Immature natural killer cell (primary cell): ENCODE measurements around the gene FAF2. TPM values are rescaled to one million over a fixed set of nuclear protein-coding genes. Genes with fewer than 3 reads are reported as not detected.
A peak's percentile ranks its signal among the peaks of the same experiment; 100 is the strongest.

Experiments used
- DNase-seq, 3 donors: peaks; one replicate each; pipeline ENCODE4 v3.0.0; 2022; ENCODE audit warnings: mixed read lengths in 1 of 3
- H3K27ac Mint-ChIP-seq, 6 donors: one replicate each; pipeline ENCODE4 v1.8.0; 2020; ENCODE audit warnings: mixed read lengths in 6 of 6, mild to moderate bottlenecking in 5 of 6, inconsistent platforms in 4 of 6, moderate library complexity in 3 of 6
- H3K27me3 Mint-ChIP-seq, 3 donors: one replicate each; pipeline ENCODE4 v1.8.0; 2020 to 2021; ENCODE audit warnings: low read depth in 3 of 3, mild to moderate bottlenecking in 3 of 3, mixed read lengths in 3 of 3, moderate library complexity in 3 of 3, inconsistent platforms in 1 of 3
- H3K36me3 Mint-ChIP-seq, 3 donors: one replicate each; pipeline ENCODE4 v1.8.0; 2020; ENCODE audit warnings: mixed read lengths in 3 of 3, inconsistent platforms in 2 of 3, mild to moderate bottlenecking in 2 of 3
- H3K4me1 Mint-ChIP-seq, 2 donors: one replicate each; pipeline ENCODE4 v1.8.0; 2020; ENCODE audit warnings: inconsistent platforms in 2 of 2, mild to moderate bottlenecking in 2 of 2, mixed read lengths in 2 of 2, moderate library complexity in 1 of 2
- H3K4me3 Mint-ChIP-seq, 5 donors: one replicate each; pipeline ENCODE4 v1.8.0; 2020; ENCODE audit warnings: mild to moderate bottlenecking in 5 of 5, mixed read lengths in 5 of 5, inconsistent platforms in 3 of 5, moderate library complexity in 3 of 5
- H3K9me3 Mint-ChIP-seq, 6 donors: one replicate each; pipeline ENCODE4 v1.8.0; 2020; ENCODE audit warnings: mild to moderate bottlenecking in 6 of 6, mixed read lengths in 6 of 6, inconsistent platforms in 4 of 6, moderate library complexity in 3 of 6
- polyA plus RNA-seq, 3 donors: library from polyadenylated mRNA; unstranded; fragments of 300-500 nt; fragmentation: Illumina TruSeq; gene quantifications; one replicate each; pipeline ENCODE4 v1.2.3, GENCODE V29; 2021

FAF2 gene
- polyA plus RNA-seq, 3 donors from 2014 or later = 9.0 to 17.6 (median 17.0) TPM

- H3K4me3 Mint-ChIP-seq = peak overlapping the region; percentile 96 to 99 (median 98)
- DNase-seq = no peak
- H3K27ac Mint-ChIP-seq = peak overlapping the region; percentile 99 to 100 (median 100)
- H3K36me3 Mint-ChIP-seq = peaks cover 0 to 3% (median 3%) of the 10 kb centered on the region in 3 donors
- peaks cover 0 to 4% (median 0%) of the 10 kb centered on the region in 6 donors for H3K9me3 Mint-ChIP-seq
- peaks cover 19 to 26% (median 21%) of the 10 kb centered on the region in 3 donors for H3K27me3 Mint-ChIP-seq
- H3K4me1 Mint-ChIP-seq = peaks cover 32 to 47% of the 10 kb centered on the region in 2 donors
Measured at GRCh38 chr5:176447591-176447977, 601 bp upstream of the FAF2 start.

DNA sequence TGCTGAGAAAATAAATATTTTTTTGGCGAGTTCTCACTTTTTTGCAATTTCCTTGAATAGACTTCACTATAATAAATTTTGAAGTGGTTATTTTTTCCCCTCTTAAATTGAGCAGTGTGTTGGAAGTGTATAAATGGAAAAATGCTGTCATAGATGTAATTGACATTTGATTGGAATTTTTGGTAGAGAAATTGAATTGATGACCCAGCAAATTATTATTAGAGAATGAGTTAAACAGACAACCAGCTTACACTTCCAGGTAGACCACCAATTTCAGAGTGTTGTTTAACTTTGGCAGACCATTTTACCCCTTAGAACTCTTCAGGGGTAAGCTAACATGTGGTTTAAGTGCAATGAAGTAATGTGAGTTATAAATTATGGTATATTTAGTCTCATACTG is 1.9 kb downstream of the FAF2 start:
- H3K27ac Mint-ChIP-seq = peak overlapping the region; percentile 4 to 100 (median 72)
- peak overlapping the region in 2 of 5 donors; percentile 8 to 51 for H3K4me3 Mint-ChIP-seq
- H3K4me1 Mint-ChIP-seq = peaks cover 33 to 55% of the 10 kb centered on the region in 2 donors

DNA sequence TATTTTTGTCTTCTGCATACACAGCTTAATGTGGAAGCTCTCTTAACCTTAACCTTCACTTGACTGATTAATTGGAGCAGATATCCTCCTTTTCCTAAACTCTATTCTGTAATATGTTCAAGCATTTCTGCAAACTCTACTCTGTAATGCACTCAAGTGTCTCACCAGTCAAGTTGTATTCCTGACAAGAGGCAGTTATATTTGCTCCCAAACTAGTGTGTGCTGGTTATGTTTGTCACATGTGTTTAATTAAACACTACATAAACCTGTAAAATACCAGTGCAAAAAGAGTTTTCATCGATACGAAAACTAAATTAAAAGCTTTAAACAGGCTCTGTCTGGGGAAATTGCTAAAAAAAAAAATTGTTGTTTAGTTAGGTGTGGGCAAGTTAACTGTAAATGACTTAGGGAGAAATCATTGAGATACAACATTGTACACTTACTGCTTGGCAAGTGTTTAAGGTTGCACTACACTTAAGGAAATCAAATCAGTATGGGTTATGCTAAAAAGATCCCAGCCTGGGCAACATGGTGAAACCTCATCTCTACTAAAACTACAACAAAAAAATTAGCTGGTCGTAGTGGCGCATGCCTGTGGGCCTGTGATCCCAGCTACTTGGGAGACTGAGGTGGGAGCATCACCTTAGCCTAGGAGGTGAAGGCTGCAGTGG is 6.7 kb downstream of the FAF2 start:
- Mint-ChIP-seq H3K4me1 (peaks cover 21 to 48% of the 10 kb centered on the region in 2 donors), H3K4me3 (no peak overlapping the region), H3K27ac (peak overlapping the region in 1 of 6 donors; percentile 69)

More for the DNA sequence above, 1.9 kb downstream of the FAF2 start:
- peaks cover 0 to 4% (median 0%) of the 10 kb centered on the region in 6 donors for H3K9me3 Mint-ChIP-seq
- H3K27me3 Mint-ChIP-seq = peaks cover 19 to 26% (median 21%) of the 10 kb centered on the region in 3 donors
- peaks cover 3 to 12% (median 4%) of the 10 kb centered on the region in 3 donors for H3K36me3 Mint-ChIP-seq
- DNase-seq = no peak

DNA sequence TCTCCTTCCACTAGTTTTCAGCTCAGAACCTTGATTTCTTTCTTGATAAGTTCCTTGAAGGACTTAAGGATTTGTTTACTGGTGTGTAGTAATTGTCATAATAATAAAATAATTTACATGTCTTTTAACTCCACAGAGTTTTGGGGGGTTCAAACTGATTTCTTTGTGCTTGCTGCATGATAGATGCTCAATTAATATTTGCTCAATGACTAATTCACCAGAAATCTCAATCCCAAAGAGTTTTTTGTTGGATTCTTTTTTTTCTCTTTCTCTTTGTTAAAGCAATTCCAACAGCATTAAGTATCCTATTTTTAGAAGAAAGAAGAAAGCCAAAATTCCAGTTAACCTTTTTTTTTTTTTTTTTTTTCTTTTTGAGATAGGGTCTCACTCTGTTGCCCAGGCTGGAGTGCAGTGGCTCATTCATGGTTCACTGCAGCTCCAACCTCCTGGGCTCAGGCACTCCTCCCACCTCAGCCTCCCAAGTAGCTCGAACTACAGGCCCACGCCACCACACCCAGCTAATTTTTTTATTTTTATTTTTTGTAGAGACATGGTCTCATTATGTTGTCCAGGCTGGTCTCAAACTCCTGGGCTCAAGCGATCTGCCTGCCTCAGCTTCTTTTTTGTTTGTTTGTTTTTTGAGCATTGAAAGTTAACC is 10.8 kb downstream of the FAF2 start:
- Mint-ChIP-seq H3K27ac (peak overlapping the region in 5 of 6 donors; percentile 24 to 84 (median 48)), H3K4me1 (peaks cover 26 to 56% of the 10 kb centered on the region in 2 donors), H3K36me3 (peaks cover 0 to 11% (median 0%) of the 10 kb centered on the region in 3 donors), H3K9me3 (no peaks in the 10 kb centered on the region), H3K4me3 (no peak overlapping the region), H3K27me3 (no peaks in the 10 kb centered on the region)
- no peak for DNase-seq

More for the DNA sequence above, 6.7 kb downstream of the FAF2 start:
- no peaks in the 10 kb centered on the region for H3K9me3 Mint-ChIP-seq
- no peaks in the 10 kb centered on the region for H3K27me3 Mint-ChIP-seq
- H3K36me3 Mint-ChIP-seq = peaks cover 3 to 17% (median 4%) of the 10 kb centered on the region in 3 donors
- no peak for DNase-seq

DNA sequence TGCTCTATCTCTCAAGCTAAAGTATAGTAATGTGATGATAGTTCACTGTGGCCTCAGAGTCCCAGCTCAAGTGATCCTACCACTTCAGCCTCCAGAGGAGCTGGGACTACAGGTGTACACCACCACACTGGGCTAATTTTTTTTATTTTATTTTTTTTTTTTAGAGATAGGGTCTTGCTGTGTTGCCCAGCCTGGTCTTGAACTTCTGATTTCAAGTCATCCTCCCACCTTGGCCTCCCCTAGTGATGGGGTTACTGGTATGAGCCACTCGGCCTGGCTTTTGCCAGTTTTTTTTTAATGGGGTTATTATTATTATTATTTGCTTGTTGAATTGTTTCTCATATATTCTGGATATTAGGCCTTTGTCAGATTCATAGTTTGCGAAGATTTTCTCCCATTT is 13.2 kb downstream of the FAF2 start:
- peaks cover 0 to 13% (median 0%) of the 10 kb centered on the region in 3 donors for H3K36me3 Mint-ChIP-seq

DNA sequence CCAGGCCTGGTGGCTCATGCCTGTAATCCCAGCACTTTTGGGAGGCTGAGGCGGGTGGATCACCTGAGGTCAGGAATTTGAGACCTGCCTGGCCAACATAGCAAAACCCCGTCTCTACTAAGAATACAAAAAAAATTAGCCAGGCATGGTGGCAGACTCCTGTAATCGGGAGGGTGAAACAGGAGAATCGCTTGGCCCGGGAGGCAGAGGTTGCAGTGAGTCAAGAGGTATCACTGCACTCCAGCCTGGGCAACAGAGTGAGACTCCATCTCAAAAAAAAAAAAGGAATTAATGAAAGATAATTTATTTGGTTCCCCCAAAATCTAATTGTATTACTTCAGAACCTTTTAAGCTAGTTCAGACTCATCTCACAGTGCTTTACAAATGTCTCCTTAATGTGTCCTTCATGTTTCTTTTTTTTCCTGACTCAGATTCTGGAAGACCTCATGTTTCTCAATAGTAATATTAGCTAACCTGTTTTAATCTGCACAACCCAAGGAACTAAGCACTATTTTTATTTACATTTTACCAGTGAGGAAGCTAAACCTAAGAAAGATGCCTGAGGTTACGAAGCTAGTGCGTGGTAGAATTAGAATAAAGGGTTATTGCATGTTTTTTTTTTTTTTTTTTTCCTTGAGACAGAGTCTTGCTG is 15.1 kb downstream of the FAF2 start:
- peaks cover 0 to 18% (median 0%) of the 10 kb centered on the region in 3 donors for H3K36me3 Mint-ChIP-seq
- peaks cover 29 to 57% of the 10 kb centered on the region in 2 donors for H3K4me1 Mint-ChIP-seq
- no peaks in the 10 kb centered on the region for H3K27me3 Mint-ChIP-seq
- no peak for DNase-seq
- H3K4me3 Mint-ChIP-seq = no peak overlapping the region
- peak overlapping the region in 1 of 6 donors; percentile 61 for H3K27ac Mint-ChIP-seq
- H3K9me3 Mint-ChIP-seq = no peaks in the 10 kb centered on the region

More for the DNA sequence above, 13.2 kb downstream of the FAF2 start:
- no peaks in the 10 kb centered on the region for H3K9me3 Mint-ChIP-seq
- no peak overlapping the region for H3K4me3 Mint-ChIP-seq
- DNase-seq = no peak
- H3K27ac Mint-ChIP-seq = no peak overlapping the region
- H3K27me3 Mint-ChIP-seq = no peaks in the 10 kb centered on the region
- peaks cover 30 to 55% of the 10 kb centered on the region in 2 donors for H3K4me1 Mint-ChIP-seq

DNA sequence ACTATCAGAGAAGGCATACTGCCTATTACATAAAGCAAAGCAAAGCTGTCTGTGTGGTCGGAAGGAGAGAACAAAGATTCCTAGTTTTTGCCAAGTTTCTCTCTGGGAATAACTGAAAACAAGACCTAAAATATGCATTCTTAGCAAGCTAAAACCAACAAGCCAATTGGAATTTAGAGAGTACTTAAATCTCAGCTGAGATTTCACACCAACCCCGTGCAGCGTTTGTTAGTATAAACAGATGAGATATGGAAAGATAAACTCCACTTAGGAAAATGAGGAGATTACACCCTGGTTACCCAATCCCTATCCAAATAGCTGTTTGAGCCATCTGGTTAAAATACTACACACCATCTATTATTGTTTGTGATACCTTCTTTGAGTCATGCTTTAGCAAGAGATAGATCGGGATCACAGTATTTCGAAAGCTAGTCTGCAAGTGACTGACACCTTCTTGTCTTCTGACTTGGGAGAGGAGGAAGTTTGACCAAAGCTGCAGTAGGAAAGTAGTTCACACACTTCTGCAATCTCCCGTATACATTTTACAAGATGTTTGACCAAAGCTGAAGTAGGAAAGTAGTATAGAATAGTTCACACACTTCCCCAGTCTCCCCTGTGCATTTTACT is 18.2 kb downstream of the FAF2 start:
- no peaks in the 10 kb centered on the region for H3K9me3 Mint-ChIP-seq
- peak overlapping the region in 4 of 6 donors; percentile 2 to 69 (median 39) for H3K27ac Mint-ChIP-seq
- peaks cover 0 to 17% (median 4%) of the 10 kb centered on the region in 3 donors for H3K36me3 Mint-ChIP-seq
- H3K4me1 Mint-ChIP-seq = peaks cover 16 to 42% of the 10 kb centered on the region in 2 donors
- no peaks in the 10 kb centered on the region for H3K27me3 Mint-ChIP-seq
- no peak overlapping the region for H3K4me3 Mint-ChIP-seq
- DNase-seq = no peak

DNA sequence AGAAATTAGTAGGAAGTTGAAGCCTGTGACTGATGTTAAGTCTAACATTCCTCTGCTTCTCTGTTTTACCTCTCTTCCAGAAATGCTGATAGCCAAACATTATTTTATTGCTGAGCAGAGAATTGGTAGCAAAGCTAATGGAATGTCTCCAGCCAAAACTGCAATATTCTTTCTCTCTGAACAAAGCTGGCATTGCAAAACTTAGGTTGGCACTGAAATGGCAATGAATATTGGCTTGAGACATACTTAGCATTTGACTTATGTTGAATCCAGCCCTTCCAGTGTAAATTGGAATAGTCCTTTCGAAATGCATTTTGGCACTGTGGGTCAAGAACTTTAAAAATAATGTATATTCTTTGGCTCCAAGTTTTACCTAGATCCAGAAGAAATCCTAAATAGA is 21.1 kb downstream of the FAF2 start:
- H3K36me3 Mint-ChIP-seq = peaks cover 4 to 30% (median 16%) of the 10 kb centered on the region in 3 donors
- H3K4me3 Mint-ChIP-seq = no peak overlapping the region
- H3K27me3 Mint-ChIP-seq = no peaks in the 10 kb centered on the region
- no peaks in the 10 kb centered on the region for H3K9me3 Mint-ChIP-seq
- no peak for DNase-seq
- H3K27ac Mint-ChIP-seq = no peak overlapping the region
- H3K4me1 Mint-ChIP-seq = peaks cover 16 to 44% of the 10 kb centered on the region in 2 donors

- no peaks in the 10 kb centered on the region for H3K27me3 Mint-ChIP-seq
- no peak overlapping the region for H3K4me3 Mint-ChIP-seq
- peaks cover 8 to 36% (median 20%) of the 10 kb centered on the region in 3 donors for H3K36me3 Mint-ChIP-seq
- H3K27ac Mint-ChIP-seq = peak overlapping the region in 1 of 6 donors; percentile 9
- peaks cover 16 to 50% of the 10 kb centered on the region in 2 donors for H3K4me1 Mint-ChIP-seq
- no peak for DNase-seq
- no peaks in the 10 kb centered on the region for H3K9me3 Mint-ChIP-seq
Measured at GRCh38 chr5:176470539-176470938, 22.4 kb downstream of the FAF2 start.

DNA sequence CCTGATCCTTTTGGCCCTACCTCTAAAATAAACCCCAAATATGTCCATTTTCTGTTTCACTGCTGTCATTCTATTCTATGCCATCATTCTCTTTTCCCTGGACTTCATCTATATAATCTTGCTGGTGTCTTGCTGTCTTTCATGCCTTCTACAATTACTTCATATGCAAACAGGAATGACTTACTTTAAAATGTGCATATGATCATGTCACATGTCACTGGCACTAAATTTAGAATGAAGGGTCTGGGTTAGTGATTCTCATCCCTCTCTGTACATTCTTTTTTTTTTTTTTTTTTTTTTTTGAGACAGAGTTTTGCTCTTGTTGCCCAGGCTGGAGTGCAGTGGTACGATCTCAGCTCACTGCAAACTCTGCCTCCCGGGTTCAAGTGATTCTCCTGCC is 22.9 kb downstream of the FAF2 start:
- Mint-ChIP-seq H3K36me3 (peaks cover 8 to 30% (median 20%) of the 10 kb centered on the region in 3 donors), H3K27ac (peak overlapping the region in 2 of 6 donors; percentile 7 to 9), H3K4me1 (peaks cover 13 to 48% of the 10 kb centered on the region in 2 donors), H3K9me3 (no peaks in the 10 kb centered on the region), H3K27me3 (no peaks in the 10 kb centered on the region), H3K4me3 (no peak overlapping the region)
- no peak for DNase-seq

GRCh38 chr5:176473335-176474006 is 25.3 kb downstream of the FAF2 start:
- Mint-ChIP-seq H3K4me3 (no peak overlapping the region), H3K4me1 (peaks cover 10 to 37% of the 10 kb centered on the region in 2 donors), H3K9me3 (no peaks in the 10 kb centered on the region), H3K27ac (peak overlapping the region in 1 of 6 donors; percentile 32), H3K27me3 (no peaks in the 10 kb centered on the region), H3K36me3 (peaks cover 8 to 23% (median 20%) of the 10 kb centered on the region in 3 donors)
- DNase-seq = no peak

GRCh38 chr5:176474476-176474875 is 26.3 kb downstream of the FAF2 start:
- Mint-ChIP-seq H3K4me3 (no peak overlapping the region), H3K4me1 (peaks cover 10 to 41% of the 10 kb centered on the region in 2 donors), H3K9me3 (no peaks in the 10 kb centered on the region), H3K27me3 (no peaks in the 10 kb centered on the region), H3K27ac (no peak overlapping the region), H3K36me3 (peaks cover 8 to 28% (median 20%) of the 10 kb centered on the region in 3 donors)
- no peak for DNase-seq

DNA sequence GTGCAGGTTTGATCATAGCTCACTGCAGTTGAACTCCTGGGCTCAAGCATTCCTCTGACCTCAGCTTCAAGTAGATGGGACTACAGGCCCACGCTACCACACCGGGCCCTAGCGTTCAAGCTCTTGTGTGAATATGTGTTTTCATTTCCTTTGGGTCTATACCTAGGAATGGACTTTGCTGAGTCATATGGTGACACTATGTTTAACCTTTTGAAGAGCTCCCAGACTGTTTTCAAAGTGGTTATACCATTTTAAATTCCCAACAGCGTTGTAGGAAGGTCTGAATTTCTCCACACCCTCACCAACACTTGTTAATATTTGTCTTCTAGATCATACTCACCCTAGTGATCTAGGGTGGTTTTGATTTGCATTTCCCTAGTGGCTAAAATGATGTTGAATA is 33.5 kb downstream of the FAF2 start:
- Mint-ChIP-seq H3K27ac (peak overlapping the region in 2 of 6 donors; percentile 14 to 55), H3K4me1 (peaks cover 22 to 52% of the 10 kb centered on the region in 2 donors), H3K4me3 (no peak overlapping the region), H3K27me3 (no peaks in the 10 kb centered on the region), H3K9me3 (no peaks in the 10 kb centered on the region), H3K36me3 (peaks cover 0 to 13% (median 10%) of the 10 kb centered on the region in 3 donors)
- DNase-seq = no peak
